ENCODE data around the gene PDK1.
"Not testable (repeated sequence)": the region's sequence is repeated elsewhere in the genome, so short reads cannot be mapped to it uniquely, and the experiment has no call there.

Gene PDK1

DNA sequence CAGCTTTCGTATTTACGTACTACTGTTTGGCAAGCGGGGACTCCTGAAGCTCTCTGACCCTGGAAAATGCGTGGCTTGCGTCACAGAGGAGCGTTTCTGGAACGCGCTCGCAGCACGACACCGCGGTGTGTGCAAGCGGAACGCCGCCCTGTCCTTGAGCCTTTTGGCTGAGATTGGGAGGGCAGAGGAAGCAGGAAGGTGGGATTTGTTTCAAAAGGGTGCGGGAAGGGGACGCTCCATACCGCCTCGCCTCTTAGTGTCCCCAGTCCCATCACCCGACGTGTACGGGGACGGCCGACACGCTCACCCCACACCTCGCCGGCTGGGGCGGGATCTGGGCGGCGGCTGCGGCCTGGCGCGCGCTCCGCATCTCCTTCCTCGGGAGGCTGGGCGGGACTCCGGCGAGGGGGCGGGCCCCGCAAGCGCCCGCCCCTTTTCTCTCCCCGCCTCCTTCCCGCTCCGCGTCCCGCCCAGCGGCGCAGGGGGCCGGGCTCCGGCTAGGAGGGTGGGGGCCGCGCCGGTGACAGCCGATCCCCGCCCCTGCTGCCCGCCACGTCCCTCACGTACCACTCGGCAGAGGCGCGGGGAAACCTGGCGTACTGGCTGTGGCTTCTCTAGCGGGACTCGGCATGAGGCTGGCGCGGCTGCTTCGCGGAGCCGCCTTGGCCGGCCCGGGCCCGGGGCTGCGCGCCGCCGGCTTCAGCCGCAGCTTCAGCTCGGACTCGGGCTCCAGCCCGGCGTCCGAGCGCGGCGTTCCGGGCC is at the start of gene PDK1:
TSS of gene PDK1 (plus strand) at position 569 of the 762 bp plus-strand sequence. CDS start at position 630, 61 bp downstream.
- DNase-seq: peak; percentile 90

DNA sequence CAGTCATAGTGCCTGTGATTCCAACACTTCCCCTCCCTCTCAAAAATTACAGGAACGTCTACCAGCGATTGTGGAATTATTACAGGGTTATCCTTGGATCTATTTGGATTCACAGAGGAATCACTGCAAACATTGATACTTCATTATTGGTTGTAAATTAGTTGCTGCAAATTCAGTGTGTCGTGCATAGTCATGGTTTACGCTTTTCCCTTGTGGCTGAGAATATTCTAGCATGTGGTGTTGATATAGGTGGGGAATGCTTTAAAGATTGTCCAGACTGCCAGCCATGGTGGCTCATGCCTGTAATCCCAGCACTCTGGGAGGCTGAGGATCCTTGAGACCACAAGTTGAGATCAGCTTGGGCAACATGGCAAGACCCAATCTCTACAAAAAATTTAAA is 48.7 kb upstream of the PDK1 start:
- no peak for DNase-seq

DNA sequence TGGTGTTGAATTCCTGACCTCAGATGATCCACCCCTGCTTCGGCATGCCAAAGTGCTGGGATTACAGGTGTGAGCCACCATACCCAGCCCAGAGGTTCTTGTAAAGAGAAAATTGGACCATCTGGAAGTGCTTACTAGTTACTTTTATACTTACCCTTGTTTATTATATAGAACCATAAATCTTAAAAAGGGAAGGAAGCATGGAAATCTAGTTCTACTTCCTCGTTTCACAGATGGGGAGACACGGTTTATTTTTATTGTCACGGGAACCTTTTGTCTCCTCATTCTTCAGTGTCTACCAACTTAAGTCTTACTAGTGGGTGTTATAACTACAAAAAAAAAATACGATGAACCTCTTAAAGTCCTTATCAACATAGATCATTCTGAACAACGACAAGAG is 45.8 kb upstream of the PDK1 start:
- no peak for DNase-seq

DNA sequence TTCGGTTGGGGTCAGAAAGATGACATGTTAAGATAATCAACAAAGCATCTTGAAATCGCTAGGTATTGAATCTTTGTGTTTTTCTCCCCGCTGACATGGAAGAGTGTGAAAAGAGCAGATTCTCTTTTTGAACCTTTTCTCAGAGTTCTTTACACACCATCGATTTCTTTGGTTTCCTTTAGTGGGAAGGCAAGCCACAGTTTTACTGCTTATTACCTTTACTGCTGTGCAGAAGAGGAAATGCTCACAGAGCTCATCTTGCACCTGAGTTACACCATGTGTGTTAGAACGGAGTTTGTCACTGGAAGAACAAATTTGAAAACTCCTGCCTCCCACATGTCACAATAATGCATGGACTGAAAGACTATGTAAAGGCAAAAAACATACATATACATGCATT is 45.3 kb upstream of the PDK1 start:
- no peak for DNase-seq

DNA sequence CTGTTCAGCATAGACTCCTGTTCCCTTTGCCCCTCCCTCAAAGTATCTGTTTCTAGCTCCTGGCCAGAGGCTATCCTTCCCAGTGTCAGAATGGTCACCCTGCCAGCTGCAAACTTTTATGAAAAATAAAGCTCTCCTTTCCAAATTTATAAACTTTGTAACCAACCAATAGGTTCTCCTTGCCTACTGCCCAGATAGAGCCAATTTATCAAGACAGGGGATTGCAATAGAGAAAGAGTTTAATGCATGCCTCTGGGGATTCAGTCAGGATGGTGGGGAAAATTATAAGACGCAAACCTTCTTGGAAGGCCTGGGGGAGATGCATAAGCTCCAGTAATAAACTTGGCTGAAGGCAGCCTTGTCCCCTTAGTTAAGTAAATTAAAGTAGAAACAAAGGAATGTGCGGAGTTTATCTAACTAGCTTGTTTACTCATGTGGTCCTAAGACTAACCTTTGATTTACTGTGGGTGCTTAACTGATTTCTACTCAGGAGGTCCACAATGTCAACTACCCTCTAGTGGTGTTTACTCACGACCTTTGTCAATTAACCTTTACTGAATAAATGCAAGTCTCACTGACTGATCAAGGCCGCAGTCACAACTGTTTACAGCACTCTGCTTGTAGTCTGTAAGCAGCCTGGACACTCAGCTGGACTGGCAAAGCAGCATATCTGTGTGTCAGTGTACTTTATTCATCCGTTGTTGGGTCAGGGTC is 42.9 kb upstream of the PDK1 start:
- no peak for DNase-seq

GRCh38 chr2:172513524-172513900 is 42.4 kb upstream of the PDK1 start:
- no peak for DNase-seq

GRCh38 chr2:172513935-172514586 is 41.8 kb upstream of the PDK1 start:
- DNase-seq: no peak

GRCh38 chr2:172516299-172516698 is 39.6 kb upstream of the PDK1 start:
- no peak for DNase-seq

- no peak for DNase-seq
Measured at GRCh38 chr2:172518995-172519394, 36.9 kb upstream of the PDK1 start.

GRCh38 chr2:172525601-172526000 is 30.3 kb upstream of the PDK1 start:
- DNase-seq: no peak

DNA sequence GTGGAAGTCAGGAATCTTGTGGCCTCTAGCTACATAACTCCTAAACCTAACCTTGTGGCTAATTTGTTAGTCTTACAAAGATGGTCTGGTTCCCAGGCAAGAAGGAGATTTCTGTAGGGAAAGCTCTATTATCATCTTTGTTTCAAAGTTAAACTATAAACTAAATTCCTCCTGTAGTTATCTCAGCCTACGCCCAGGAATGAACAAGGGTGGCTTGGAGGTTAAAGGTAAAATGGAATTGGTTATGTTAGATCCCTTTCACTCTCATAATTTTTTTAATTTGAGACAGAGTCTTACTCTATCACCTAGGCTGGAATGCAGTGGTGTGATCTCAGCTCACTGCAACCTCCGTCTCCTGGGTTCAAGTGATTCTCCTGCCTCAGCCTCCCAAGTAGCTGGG is 24.6 kb upstream of the PDK1 start:
- DNase-seq: no peak

- not testable (repeated sequence) for DNase-seq
Measured at GRCh38 chr2:172532461-172532860, 23.4 kb upstream of the PDK1 start.

DNA sequence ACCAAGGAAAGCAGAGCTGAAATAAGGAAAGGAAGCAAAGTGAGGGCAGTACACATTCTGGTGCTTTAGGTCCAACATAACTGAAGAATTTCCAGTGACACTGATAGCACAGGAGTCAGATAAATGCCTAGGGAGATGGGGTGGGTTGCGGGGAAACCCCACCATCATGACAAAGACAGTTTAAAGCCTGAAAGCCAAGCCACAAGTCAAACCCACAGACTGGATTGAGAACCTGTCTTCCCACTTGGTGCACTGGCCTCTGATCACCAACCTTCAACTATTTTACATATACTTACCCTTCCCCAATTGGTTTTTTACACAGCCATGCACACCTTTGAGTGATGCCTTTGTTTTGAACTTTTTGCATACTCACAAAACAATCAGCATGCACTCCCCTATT is 22.2 kb upstream of the PDK1 start:
- no peak for DNase-seq

DNA sequence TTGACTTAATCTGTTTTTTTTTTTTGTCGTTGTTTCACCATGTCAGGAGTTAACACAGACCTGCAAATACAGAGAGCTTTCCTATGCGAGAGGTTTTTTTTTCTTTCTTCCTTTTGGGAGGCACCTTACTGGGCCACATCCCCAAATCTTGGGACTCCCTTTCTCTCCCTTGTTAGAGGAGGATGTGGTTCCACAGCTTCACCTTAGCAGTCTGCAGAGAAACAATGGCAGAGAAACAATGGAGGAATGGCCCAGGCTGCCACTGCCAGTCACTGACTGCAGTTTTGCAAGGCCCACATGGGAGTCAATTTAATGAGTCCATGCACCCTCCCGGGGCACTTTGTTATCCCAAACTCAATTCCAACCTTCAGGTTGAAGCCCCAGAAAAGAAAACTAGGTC is 20.8 kb upstream of the PDK1 start:
- DNase-seq: no peak

DNA sequence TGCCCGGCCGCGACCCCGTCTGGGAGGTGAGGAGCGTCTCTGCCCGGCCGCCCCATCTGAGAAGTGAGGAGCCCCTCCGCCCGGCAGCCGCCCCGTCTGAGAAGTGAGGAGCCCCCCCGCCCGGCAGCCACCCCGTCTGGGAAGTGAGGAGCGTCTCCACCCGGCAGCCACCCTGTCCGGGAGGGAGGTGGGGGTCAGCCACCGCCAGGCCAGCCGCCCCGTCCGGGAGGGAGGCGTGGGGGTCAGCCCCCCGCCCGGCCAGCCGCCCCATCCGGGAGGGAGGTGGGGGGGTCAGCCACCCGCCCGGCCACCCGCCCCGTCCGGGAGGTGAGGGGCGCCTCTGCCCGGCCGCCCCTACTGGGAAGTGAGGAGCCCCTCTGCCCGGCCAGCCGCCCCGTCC is 18.0 kb upstream of the PDK1 start:
- DNase-seq: not testable (repeated sequence)

DNA sequence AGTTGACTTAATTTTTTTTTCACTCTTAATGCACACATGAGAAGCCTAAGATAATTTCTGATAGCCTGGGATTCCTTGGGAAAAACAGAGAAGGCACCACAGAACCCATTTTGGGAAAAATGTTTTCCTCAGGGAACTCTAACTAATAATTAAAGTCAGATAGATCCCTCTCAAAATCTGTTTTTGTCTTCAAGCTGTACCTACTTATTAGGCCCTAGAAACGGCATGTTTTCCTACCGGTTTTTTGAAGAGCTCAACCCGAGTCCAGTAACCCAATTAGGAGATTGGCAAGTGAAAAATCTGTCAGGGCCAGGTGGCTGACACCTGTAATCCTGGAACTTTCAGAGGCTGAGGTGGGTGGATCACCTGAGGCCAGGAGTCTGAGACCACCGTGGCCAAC is 16.1 kb upstream of the PDK1 start:
- no peak for DNase-seq

DNA sequence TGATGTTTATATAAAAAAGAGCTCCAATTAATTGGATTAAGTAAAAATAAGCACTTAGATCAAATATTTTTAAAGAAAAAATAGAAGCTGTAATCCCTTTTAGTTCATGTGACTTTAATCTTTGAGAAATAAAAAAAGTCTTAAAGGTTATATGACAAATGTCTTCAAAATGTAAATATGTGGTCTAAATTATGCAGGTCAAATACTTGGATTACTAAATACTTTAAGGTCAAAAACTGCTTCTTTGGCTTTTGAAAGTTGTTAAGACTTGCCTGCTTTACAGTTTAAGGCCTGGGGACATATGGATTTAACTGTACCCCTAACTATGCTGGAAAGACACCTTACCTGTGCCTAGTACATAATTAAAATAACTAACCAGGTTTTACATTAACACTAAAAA is 15.5 kb upstream of the PDK1 start:
- no peak for DNase-seq

- DNase-seq: no peak
Measured at GRCh38 chr2:172545408-172546075, 10.3 kb upstream of the PDK1 start.

GRCh38 chr2:172549131-172549530 is 6.8 kb upstream of the PDK1 start:
- no peak for DNase-seq

DNA sequence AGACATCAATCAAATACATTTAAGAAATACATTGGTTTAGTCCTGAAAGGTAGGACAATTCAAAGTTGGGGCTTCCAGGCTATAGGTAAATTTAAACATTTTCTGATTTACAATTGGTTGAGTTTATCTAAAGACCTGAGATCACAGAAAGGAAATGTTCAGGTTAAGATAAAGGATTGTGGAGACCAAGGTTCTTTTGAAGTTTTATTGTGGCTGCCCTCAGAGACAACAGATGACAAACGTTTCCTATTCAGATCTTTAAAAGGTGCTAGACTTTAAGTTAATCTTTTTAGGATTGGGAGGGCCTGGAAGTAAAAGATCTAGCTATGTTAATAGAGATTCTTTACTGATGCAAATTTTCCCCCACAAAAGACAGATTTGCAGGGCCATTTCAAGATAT is 6.1 kb upstream of the PDK1 start:
- not testable (repeated sequence) for DNase-seq

- DNase-seq: no peak
Measured at GRCh38 chr2:172550419-172550818, 5.5 kb upstream of the PDK1 start.

GRCh38 chr2:172551271-172551670 is 4.6 kb upstream of the PDK1 start:
- DNase-seq: no peak

DNA sequence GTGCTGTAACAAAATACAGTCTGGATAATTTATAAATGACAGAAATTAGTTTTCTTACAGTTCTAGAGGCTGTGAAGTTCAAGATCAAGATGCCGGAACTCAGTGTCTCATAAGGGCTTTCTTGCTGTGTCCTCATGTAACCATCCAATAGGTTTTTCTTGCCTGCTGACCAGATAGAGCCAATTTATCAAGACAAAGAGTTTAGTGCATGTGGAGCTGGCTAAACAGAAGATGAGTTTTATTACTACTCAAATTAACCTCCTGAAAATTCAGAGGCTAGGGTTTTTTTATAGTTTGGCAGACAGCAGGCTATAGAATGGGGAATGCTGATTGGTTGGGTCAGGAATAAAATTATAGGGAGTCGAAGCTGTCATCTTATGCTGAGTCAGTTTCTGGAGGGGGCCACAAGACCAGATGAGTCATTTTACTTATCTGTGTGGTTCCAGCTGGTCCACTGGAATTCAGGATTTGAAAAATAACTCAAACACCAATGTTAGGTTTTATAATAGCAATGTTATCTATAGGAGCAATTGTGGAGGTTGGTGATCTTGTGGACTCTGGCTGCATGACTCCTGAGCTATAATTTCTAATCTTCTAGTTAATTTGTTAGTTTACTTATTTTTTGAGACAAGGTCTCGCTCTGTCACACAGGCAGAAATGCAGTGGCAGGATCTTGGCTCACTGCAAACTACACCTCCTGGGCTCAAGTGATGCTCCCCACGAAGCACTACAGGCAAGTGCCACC is 3.2 kb upstream of the PDK1 start:
- DNase-seq: no peak

Measured in stimulated activated CD4-positive, alpha-beta T cell treated with anti-CD3 and anti-CD28 coated beads, Interleukin-4, amount 100 ng/mL, for 1 hour (primary cell).